ENCODE data around the gene CHST3.
"Not testable (repeated sequence)": the region's sequence is repeated elsewhere in the genome, so short reads cannot be mapped to it uniquely, and the experiment has no call there.

The CHST3 gene

DNA sequence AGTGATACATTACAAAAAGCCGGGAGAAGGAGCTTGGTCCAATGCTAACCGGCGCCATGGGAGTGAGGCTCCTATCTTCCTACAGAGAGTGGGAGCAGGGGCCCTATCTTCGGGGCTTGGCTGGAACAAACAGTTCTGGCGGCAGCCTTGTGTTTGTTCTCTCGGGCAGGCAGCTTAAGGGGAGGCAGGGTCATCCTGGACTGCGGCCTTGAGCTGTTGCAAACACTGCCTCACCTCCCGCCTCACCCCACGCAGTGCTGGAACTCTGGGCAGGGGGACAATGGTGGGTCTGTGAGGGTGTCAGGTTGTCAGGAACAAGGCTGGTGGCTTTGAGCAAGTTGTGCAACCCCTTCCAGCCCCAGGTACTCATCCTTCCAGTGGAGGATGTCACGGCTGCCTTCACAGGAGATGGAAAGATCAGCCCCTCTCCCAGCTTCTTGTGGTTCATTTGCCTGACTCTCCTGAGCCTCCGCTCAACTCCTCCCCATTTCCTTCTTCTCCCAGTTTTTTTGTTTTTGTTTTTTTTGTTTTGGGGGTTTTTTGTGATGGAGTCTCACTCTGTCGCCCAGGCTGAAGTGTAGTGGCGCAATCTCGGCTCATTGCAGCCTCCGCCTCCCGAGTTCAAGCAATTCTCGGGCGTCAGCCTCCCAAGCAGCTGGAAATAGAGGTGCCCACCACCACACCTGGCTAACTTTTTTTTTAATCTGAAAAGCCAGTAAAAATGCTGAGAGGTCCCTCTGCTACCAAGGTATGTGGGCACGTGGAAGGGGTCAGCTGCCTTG, 66.8 kb downstream of the CHST3 start:
- no peak for DNase-seq
- TF ChIP-seq CTCF (IDR thresholded peaks at IDR 0.05; ENCODE audit: low read depth, low read length) = no peak
- H3K9me3 ChIP-seq (ENCODE audit: severe bottlenecking) = no peaks in the 10 kb centered on the region
- no peak overlapping the region for H3K4me3 ChIP-seq (ENCODE audit: low read depth, low read length)
- H3K36me3 ChIP-seq = no peaks in the 10 kb centered on the region
- H3K27me3 ChIP-seq (ENCODE audit: insufficient read depth, low read depth, severe bottlenecking) = no peaks in the 10 kb centered on the region
- H3K27ac ChIP-seq = no peak overlapping the region

DNA sequence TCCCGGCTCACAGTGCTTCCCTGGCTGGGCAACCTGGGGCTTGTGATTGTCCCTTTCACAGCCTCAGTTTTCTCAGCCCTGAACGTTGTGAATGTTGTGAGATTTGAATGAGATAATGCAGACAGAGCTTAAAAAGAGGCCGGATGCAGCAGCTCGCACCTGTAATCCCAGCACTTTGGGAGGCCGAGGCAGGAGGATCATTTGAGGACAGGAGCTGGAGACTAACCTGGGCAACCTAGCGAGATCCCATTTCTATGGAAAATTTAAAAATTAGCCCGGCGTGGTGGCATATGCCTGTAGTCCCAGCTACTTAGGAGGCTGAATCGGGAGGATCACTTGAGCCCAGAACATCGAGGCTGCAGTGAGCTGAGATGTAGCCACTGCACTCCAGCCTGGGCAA, 67.5 kb downstream of the CHST3 start:
- TF ChIP-seq CTCF (IDR thresholded peaks at IDR 0.05; ENCODE audit: low read depth, low read length) = no peak
- Histone ChIP-seq H3K4me3 (ENCODE audit: low read depth, low read length) (no peak overlapping the region), H3K9me3 (ENCODE audit: severe bottlenecking) (no peaks in the 10 kb centered on the region), H3K27me3 (ENCODE audit: insufficient read depth, low read depth, severe bottlenecking) (no peaks in the 10 kb centered on the region), H3K27ac (no peak overlapping the region), H3K36me3 (no peaks in the 10 kb centered on the region)
- DNase-seq = no peak

DNA sequence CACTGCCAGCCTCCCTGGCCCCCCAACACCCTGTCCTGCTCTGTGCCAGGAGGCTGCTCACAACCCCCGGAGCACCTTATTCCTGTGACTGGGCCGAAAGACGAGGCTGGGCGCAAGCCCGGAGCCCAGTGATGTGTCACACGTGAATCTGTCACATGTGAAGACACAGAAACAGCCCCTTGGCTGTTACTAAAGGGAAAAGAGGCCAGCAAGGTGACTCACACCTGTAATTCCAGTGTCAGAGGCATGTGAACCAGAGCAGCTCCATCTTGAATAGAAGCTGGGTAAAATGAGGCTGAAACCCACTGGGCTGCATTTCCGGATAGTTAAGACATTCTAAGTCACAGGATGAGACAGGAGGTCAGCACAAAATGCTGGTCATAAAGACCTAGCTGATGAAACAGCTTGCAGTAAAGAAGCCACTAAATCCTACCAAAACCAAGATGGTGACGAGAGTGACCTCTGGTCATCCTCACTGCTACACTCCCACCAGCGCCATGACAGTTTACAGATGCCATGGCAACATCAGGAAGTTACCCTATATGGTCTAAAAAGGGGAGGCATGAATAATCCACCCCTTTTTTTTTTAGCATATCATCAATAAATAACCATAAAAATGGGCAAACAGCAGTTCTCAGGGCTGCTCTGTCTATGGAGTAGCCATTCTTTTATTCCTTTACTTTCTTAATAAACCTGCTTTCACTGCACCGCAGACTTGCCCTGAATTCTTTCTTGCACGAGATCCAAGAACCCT, 68.4 kb downstream of the CHST3 start:
- not testable (repeated sequence) for DNase-seq; H3K9me3 ChIP-seq (ENCODE audit: severe bottlenecking); H3K27me3 ChIP-seq (ENCODE audit: insufficient read depth, low read depth, severe bottlenecking); H3K27ac ChIP-seq; H3K36me3 ChIP-seq; H3K4me3 ChIP-seq (ENCODE audit: low read depth, low read length)

- H3K36me3 ChIP-seq = no peaks in the 10 kb centered on the region
- no peak for DNase-seq
- no peak for TF ChIP-seq CTCF (IDR thresholded peaks at IDR 0.05; ENCODE audit: low read depth, low read length)
- H3K27ac ChIP-seq = no peak overlapping the region
- H3K4me3 ChIP-seq (ENCODE audit: low read depth, low read length) = no peak overlapping the region
- H3K9me3 ChIP-seq (ENCODE audit: severe bottlenecking) = no peaks in the 10 kb centered on the region
- no peaks in the 10 kb centered on the region for H3K27me3 ChIP-seq (ENCODE audit: insufficient read depth, low read depth, severe bottlenecking)
Measured at GRCh38 chr10:72034040-72034499, 69.9 kb downstream of the CHST3 start.

DNA sequence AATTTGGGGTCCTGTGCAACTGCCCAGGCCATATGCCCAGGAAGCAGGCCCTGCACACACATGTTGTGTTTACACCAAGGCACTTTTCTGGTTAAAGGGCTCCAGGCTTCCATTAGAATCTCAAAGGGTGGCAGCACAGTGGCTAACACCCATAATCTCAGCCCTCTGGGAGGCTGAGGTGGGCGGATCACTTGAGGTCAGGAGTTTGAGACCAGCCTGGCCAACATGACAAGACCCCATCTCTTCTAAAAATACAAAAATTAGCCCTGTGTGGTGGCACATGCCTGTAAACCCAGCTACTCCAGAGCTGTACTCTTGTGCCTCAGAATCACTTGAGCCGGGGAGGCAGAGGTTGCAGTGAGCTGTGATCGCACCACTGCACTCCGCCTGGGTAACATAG, 70.6 kb downstream of the CHST3 start:
- no peak for TF ChIP-seq CTCF (IDR thresholded peaks at IDR 0.05; ENCODE audit: low read depth, low read length)
- Histone ChIP-seq H3K4me3 (ENCODE audit: low read depth, low read length) (no peak overlapping the region), H3K9me3 (ENCODE audit: severe bottlenecking) (no peaks in the 10 kb centered on the region), H3K27ac (no peak overlapping the region), H3K36me3 (no peaks in the 10 kb centered on the region), H3K27me3 (ENCODE audit: insufficient read depth, low read depth, severe bottlenecking) (no peaks in the 10 kb centered on the region)
- DNase-seq = no peak

- no peak for DNase-seq
- TF ChIP-seq CTCF (IDR thresholded peaks at IDR 0.05; ENCODE audit: low read depth, low read length) = no peak
- no peak overlapping the region for H3K4me3 ChIP-seq (ENCODE audit: low read depth, low read length)
- no peaks in the 10 kb centered on the region for H3K27me3 ChIP-seq (ENCODE audit: insufficient read depth, low read depth, severe bottlenecking)
- no peaks in the 10 kb centered on the region for H3K36me3 ChIP-seq
- H3K27ac ChIP-seq = no peak overlapping the region
- no peaks in the 10 kb centered on the region for H3K9me3 ChIP-seq (ENCODE audit: severe bottlenecking)
Measured at GRCh38 chr10:72035252-72035887, 71.2 kb downstream of the CHST3 start.

Measured in WERI-Rb-1 (cell line).